ENCODE data around the gene ROBO1.
"Not testable (repeated sequence)": the region's sequence is repeated elsewhere in the genome, so short reads cannot be mapped to it uniquely, and the experiment has no call there.

The ROBO1 gene

DNA sequence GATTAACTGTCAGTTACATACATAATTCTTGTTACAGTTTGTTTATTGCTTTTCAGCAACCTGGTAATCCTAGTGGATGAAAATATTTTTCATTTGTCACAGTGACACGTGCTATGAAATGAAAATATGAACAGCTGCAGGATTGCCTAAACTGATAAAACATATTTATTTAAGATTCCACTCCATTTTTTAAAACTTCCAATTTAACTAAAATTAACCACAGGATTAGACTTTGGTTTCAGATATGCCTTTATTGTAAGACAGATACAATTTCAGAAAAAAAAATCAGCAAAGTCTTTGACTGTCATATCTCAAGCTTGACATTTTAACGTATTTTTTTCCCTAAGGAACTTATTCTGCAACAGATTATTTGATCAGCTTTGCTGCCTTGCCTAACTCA lies 550.7 kb downstream of the ROBO1 start:
- DNase-seq = no peak

DNA sequence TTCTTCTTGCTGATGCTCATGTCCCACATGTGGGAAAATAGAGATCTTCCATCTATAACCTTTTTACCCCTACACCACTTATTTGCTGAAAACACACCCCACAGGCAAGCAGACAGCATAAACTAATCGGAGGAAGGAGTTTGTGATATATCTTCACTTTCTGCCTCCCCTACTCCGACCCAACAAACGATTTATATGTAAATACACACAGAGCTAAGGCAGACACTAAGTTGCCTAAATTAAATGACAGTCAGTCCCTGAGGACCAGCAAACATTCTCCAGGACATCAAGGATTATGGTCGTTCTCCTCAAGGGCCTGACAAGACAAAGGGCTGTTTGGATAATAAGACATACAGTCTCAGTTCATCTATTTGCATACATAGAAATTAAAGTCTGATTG lies 552.5 kb downstream of the ROBO1 start:
- DNase-seq = no peak

DNA sequence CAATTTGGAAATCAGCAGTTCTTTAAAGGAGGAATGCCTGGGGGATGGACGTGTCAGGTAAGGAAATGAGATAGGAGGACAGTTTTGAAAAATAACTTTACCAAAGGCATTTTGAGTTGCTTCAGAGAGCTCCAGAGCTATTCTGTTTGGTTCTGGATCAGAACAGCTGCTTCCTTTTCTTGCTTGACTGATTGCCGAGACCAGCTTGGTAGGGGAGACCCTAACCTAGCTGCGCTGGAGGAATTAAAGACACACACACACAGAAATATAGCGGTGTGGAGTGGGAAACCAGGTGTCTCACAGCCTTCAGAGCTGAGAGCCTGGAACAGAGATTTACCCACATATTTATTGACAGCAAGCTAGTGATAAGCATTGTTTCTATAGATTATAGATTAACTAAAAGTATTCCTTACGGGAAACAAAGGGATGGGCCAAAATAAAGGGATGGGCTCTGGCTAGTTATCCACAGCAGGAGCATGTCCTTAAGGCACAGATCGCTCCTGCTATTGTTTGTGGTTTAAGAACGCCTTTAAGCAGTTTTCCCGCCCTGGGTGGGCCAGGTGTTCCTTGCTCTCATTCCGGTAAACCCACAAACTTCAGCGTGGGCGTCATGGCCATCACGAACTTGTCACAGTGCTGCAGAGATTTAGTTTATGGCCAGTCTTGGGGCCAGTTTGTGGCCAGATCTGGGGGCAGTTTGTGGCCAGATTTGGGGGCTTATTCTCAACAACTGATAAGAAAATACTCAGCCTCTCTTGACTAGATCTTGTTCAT lies 556.0 kb downstream of the ROBO1 start:
- no peak for DNase-seq

- DNase-seq = no peak
Observed at GRCh38 chr3:79204351-79204750, 563.4 kb downstream of the ROBO1 start.

DNA sequence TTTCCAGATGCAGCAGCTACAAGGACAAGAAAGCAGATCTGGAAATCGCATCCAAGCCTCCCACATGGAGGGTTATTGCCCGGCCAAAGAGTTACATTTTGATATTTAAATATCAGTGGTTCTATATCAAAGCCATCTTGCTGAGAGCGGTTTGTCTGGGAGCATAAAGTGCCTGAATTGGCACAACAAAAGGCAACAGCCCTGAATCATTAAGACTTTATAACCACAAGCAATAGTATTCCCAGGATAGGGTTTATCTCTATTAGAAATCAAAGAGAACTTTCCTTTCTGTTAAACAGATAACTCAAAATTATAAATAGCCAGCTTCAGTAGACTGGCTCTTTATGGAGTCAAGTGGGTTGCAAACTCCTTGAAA lies 564.7 kb downstream of the ROBO1 start:
- DNase-seq = no peak

DNA sequence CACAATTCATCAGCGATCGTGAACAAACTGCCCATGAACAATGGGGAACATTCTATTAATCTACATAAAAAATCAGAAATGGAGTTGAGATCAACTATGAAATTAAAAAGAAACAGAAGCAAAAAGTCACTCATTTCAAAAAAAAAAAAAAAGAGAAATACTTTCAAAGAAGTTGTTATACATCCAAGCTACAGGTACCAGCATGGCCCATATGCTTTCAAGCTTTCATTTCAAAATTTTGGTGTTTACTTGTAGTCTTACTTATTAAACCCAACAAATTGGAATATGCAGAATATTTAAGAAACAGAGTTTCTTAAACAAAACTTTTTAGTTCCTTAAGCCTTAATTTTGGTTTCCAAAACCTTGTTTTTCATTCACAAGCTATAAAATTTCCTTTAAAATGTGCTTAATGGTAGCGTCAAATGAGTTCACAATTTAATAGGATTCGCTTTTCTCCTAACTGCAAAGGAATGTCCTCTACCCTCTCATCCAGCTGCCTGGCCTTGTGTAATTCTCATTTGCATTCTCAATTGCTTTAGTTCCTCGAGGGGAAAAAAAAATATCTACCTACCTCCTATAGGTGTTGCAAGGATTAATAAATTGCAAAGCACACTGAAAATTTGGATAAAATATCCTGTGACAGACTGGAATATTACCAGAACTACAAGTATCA lies 565.2 kb downstream of the ROBO1 start:
- no peak for DNase-seq

- DNase-seq = no peak
Observed at GRCh38 chr3:79200456-79200855, 567.3 kb downstream of the ROBO1 start.

DNA sequence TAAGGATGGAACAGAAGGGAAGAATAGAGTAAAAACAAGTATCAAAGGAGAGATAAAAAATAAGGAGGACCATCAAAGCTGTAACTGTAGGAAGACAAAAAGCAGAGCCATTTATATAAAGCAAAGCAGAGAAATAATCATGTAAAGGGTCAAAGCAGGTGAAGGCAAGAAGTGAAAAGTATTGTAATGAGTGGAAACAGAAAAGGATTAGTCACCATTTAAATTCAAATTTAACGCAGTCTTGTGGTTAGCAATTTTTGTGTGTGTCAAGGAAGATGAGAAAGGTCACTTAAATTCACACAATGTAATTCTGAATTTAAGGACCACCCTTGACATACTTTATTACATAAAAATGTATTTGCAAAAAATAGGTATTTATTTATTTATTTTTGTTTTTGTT lies 567.8 kb downstream of the ROBO1 start:
- no peak for DNase-seq

GRCh38 chr3:79187426-79187825 lies 580.4 kb downstream of the ROBO1 start:
- DNase-seq = no peak

GRCh38 chr3:79184251-79184650 lies 583.5 kb downstream of the ROBO1 start:
- DNase-seq = no peak

GRCh38 chr3:79183496-79183895 lies 584.3 kb downstream of the ROBO1 start:
- DNase-seq = no peak

DNA sequence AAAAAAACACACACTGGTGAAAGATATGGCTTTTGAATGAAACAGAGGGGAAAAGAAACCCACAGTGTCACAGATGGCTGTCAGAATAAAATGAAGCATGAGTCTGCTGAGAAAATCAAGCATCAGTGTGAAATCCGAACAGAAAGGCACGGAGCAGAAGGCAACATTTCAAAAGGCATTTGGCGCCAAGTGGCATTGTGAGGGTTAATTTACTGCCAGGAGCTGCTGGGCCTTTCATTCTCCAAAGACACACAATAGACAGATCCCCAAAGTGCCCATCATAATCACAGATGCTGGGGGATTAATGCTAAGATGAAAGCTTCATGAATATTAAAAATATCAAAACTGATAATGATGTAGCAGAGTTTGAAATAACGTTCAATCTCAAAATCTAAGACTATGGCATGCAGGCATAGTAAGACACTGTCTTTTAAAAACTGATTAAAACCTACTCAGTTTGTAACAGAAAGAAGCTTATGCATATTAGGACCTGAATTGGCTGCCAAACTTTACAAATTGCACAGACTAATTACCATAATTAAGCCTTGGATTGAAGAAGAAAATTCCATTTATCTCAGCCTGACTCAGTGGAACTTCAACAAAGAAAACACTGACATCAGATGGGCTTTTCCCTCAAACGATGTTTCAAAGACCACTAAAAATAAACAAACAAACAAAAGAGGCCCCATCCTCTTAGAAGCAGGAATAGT lies 589.2 kb downstream of the ROBO1 start:
- DNase-seq = no peak

GRCh38 chr3:79175870-79176269 lies 591.9 kb downstream of the ROBO1 start:
- DNase-seq = no peak

GRCh38 chr3:79173259-79173658 lies 594.5 kb downstream of the ROBO1 start:
- not testable (repeated sequence) for DNase-seq

GRCh38 chr3:79172241-79172640 lies 595.6 kb downstream of the ROBO1 start:
- no peak for DNase-seq

DNA sequence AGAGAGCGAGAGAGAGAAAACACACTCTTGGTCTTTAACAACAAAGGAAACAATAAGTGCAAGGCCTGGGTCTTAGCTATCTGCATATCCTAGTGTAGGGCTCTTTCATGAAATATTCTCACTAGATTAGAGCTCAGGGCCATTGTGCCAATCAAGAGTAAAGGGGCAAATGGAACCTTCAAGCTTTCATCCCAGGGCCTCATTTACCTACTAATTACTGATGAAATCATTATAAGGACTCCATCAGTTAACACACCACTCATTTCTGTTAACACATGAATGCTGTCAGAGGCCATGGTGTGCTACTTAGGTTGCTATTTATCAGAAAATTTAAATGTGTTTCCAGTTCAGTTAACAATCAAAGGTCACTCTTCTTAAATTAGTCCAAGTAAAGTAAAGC lies 597.8 kb downstream of the ROBO1 start:
- DNase-seq = no peak

DNA sequence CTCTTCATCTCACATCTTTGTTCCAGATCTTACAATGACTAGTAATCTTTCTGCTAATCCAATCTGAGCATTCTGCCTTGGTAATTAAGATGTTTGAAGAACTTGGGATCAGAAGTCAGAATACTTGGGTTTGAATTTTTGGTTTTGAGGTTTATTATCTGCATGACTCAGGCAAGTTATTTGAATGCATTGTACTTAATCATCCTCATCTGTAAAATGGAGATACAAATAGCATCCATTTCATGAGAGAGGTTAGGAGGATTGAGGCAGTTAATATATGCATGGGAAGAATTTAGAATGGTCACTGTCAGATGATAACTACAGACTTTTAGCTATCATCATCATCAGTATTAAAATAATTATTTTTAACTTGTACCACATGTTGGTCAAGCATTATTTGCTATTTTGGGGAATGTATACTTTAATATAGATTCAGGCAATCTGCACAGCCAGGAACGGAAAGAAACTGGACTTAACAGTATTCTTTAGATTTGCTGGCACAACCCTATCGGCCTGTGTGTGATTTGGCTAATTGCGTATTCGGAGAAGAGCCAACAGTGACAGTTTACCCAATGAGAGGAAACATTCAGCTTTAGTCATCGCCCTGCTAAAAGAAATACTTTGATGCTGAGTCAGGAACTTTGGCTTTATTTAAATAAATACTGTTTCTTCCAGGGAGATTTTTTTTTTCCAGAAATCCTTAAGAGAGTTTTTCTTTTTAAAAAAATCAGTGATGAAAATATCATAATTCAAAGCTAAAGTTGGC lies 600.0 kb downstream of the ROBO1 start:
- DNase-seq = no peak

DNA sequence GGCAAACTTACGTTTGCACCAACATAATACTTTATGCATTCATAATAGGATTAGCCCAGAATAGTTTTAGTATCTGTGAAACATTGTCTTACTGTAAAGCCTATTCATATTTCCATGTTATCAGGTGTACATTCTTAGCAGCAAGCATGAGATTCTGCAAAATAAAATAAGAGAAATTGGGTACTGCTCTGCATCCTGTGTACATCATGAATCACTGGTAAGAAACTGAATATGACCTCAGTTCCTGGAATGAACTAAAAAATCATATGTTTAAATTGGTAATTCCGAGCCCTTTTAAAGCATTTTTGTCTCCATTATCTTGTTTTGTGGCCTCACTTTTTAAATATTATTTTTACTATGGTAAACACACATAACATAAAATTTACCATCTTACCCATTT lies 605.1 kb downstream of the ROBO1 start:
- DNase-seq = no peak

DNA sequence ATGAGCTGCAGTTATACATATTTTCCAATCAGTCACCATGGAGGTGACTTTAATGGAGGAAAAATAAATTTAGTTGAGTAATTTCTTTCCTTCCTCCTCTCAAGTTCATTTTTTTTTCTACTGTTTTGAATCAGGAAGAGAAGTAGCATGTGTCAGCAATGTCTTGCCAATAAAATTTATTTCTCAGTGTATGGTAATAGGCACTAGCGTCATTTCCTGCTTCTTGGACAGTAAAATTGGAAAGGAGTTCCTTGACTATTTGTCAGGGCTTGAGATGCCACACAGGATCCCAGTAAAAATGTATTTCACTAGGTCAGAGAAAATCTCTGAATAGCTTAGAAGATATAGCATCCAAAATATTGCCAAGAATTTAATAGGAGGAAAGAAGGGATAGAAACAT lies 605.9 kb downstream of the ROBO1 start:
- no peak for DNase-seq

DNA sequence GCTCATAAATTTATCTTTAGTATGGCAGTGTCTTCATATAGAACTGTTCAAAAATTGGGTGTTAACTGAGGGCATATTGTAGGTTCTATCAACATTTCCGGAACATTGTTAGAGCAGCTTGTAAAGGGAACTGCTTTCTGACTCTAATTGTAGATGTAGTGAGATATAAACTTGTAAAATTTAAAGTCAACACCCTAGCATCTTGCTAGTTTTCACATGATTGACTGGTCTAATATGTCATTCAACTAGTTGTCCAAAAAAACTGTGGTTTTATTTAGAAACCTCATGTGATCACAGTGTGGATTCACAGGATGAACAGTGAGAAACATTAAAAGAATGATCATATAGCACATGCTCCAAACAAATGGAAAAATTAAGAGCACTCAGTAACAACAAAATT lies 607.4 kb downstream of the ROBO1 start:
- DNase-seq = no peak

GRCh38 chr3:79159736-79160135 lies 608.1 kb downstream of the ROBO1 start:
- no peak for DNase-seq

DNA sequence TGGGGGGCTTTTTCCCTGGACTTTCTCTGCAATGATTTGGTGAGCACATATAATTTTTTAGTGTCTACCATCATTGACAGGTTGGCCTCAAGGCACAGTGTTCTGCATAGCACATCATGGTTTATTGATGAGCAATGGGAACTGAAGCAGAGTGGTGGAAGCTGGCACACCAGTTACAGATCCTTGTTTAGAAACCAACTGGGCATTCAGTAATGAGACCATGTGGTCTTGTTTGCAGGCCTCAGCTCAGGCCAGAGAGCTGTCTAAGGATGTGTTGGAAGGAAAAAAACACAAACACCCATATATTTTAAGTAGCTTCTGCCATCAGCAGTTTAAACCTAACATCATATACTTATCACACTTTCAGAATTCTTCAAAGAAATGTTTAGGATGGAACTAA lies 610.6 kb downstream of the ROBO1 start:
- no peak for DNase-seq

- no peak for DNase-seq
Observed at GRCh38 chr3:79154865-79155264, 612.9 kb downstream of the ROBO1 start.

Measured in stimulated activated CD4-positive, alpha-beta T cell treated with anti-CD3 and anti-CD28 coated beads, Interleukin-2, amount 100 ng/mL, for 48 hours (primary cell).